ENCODE data around the gene ZP2. TPM values are rescaled to one million over a fixed set of nuclear protein-coding genes. Genes with fewer than 3 reads are reported as not detected.

ZP2 gene
- total RNA-seq = not detected in 2 replicates

GRCh38 chr16:21211486-21211885 is at the start of gene ZP2:
Gene ZP2 (minus strand): TSS chr16:21211574. CDS start chr16:21211547, 27 bp downstream.

GRCh38 chr16:21233521-21234150 is 22.3 kb upstream of the ZP2 start, which contains the start of gene ANKS4B:
Gene ANKS4B (plus strand): TSS chr16:21233699. CDS start chr16:21233738, 39 bp downstream.

GRCh38 chr16:21158208-21159110 is 52.9 kb downstream of the ZP2 start, which contains the start of gene LDAF1:
Gene LDAF1 (plus strand): TSS chr16:21158674. CDS start chr16:21161183, 2,509 bp downstream.

DNA sequence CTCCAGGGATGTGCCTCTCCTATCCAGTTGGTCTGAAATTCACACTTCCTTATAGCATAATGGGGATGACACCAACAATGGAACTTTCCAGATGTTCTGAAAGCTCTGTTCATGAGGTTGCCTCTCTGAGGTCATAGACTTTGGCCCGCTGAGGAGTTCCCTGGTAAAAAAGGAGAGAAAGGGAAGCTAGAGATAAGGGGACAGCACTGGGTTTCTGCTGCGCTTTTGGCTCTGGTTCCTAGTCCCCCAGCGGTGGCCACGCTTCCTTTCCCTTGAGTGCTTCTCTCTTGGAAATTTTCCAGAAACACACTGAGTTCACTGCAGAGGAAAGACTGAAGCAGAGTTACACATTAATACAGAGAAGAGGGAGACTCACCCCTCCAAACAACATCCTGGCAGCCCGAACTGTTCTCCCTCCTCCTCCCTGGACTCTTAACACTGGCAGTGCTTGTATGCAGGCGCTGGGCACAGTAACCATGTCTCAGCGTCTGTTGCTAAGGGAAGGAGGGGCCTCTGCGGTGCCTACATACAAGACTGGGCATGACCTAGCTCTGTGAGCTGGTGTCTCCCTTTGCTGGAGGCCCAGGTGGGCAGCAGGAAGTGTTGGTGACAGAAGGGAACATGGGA is 60.9 kb downstream of the ZP2 start, which contains the start of gene DNAH3:
Gene DNAH3 (minus strand): TSS at position 472 of the 627 bp plus-strand sequence. CDS start 527 bp downstream, outside the sequence.

Other genes starting within 250 kb of the ZP2 start
- gene DNAH3, start 60.7 kb downstream of the ZP2 start, total RNA-seq = under 0.01 and 0.15 TPM in 2 replicates
- 30.2 and 45.1 TPM in 2 replicates for gene LDAF1, start 52.9 kb downstream of the ZP2 start, total RNA-seq
- gene ANKS4B, start 22.1 kb upstream of the ZP2 start, total RNA-seq = not detected in 2 replicates
- gene CRYM, start 66.7 kb upstream of the ZP2 start, total RNA-seq = not detected in 2 replicates